Panc1 (cell line): ENCODE data around the gene DPEP1. TPM values are rescaled to one million over a fixed set of nuclear protein-coding genes. Genes with fewer than 3 reads are reported as not detected.

Experiments used
- ATAC-seq: fragments of 200-7000 bp; cut with Tn5 transposase; 2 replicates; pipeline ENCODE4 v1.9.1; 2020; ENCODE audit warnings: mild to moderate bottlenecking, moderate library complexity
- BruUV-seq: library from RNA; stranded (reverse); fragments of 400-500 nt; replicated peaks from 2 replicates; lab custom pipeline; 2021; lab: Mats Ljungman, UMichigan
- CTCF ChIA-PET: fragments of 300-600 bp; sonication (Branson Sonifier 250); formaldehyde crosslinking; loops from one replicate; lab custom pipeline; 2022; ENCODE audit warnings: antibody characterized with exemption; lab: Charles Lee
- POLR2A ChIA-PET: fragments of 300-600 bp; sonication (Branson Sonifier 250); formaldehyde crosslinking; loops from one replicate; lab custom pipeline; 2022; ENCODE audit warnings: antibody characterized with exemption; lab: Charles Lee
- DNase-seq: peaks from one replicate; pipeline ENCODE4 v3.0.0-alpha.2; 2010; ENCODE audit warnings: low read depth, low spot score
- H3K27ac ChIP-seq: 2 replicates; pipeline ENCODE4 v1.5.1; 2011; ENCODE audit warnings: mild to moderate bottlenecking, low read length, inconsistent platforms
- H3K27me3 ChIP-seq: fragments of 200-500 bp; sonication (Bioruptor generic); 2 replicates; pipeline ENCODE4 v1.6.0; 2014; ENCODE audit warnings: low read length, inconsistent platforms; ENCODE audit not compliant: control insufficient read depth, insufficient read depth
- H3K36me3 ChIP-seq: fragments of 200-500 bp; sonication (Bioruptor generic); 2 replicates; pipeline ENCODE4 v1.5.1; 2014; ENCODE audit warnings: inconsistent platforms, mild to moderate bottlenecking, low read length, moderate library complexity; ENCODE audit not compliant: control insufficient read depth, insufficient read depth
- H3K4me1 ChIP-seq: 2 replicates; pipeline ENCODE4 v1.5.1; 2011; ENCODE audit warnings: inconsistent platforms, mild to moderate bottlenecking, low read length, moderate library complexity; ENCODE audit not compliant: control insufficient read depth, insufficient read depth
- H3K4me3 ChIP-seq, 2 experiments: 2 replicates each; pipeline ENCODE4 v1.5.1; 2011 to 2012; ENCODE audit warnings: low read depth in 2 of 2, low read length in 2 of 2, mild to moderate bottlenecking in 2 of 2, inconsistent platforms in 1 of 2, moderate library complexity in 1 of 2
- H3K9me3 ChIP-seq: fragments of 200-500 bp; sonication (Bioruptor generic); 2 replicates; pipeline ENCODE4 v1.5.1; 2014; ENCODE audit warnings: low read depth, mild to moderate bottlenecking, inconsistent platforms, low read length, moderate library complexity; ENCODE audit not compliant: control insufficient read depth, insufficient read depth
- POLR2AphosphoS5 ChIP-seq: IDR thresholded peaks from 2 replicates; pipeline ENCODE4 v1.6.1; 2012; ENCODE audit warnings: mild to moderate bottlenecking, low read depth, low read length, moderate library complexity
- SIN3A ChIP-seq: IDR thresholded peaks from 2 replicates; pipeline ENCODE4 v1.6.1; 2012; ENCODE audit warnings: low read depth, mild to moderate bottlenecking, low read length, moderate library complexity, borderline replicate concordance; ENCODE audit not compliant: insufficient read depth
- TCF7L2 ChIP-seq: IDR thresholded peaks from 2 replicates; pipeline ENCODE4 v1.6.1; 2011; ENCODE audit warnings: mild to moderate bottlenecking, low read depth, low read length, inconsistent platforms
- in situ Hi-C: cut with HindIII; loops from 2 replicates; pipeline ENCODE4 v1.10.0; 2016; ENCODE audit warnings: low sequenced_read_pairs, low pct_unique_long_range_greater_than_20kb
- intact Hi-C: fragments of 100-400 bp; cut with micrococcal nuclease; formaldehyde crosslinking; loops from one replicate; pipeline ENCODE4 v1.10.0; 2022; ENCODE audit not compliant: unreplicated experiment
- total RNA-seq: library from RNA; stranded (reverse); gene quantifications from one replicate; pipeline ENCODE4 v1.2.1, GENCODE V29; 2021; ENCODE audit not compliant: unreplicated experiment
- TF ChIP-seq, protein P1 (sequence below), 2 experiments: IDR thresholded peaks; 2 replicates each; pipeline ENCODE4 v1.6.1; 2011 to 2012; ENCODE audit warnings: low read depth in 2 of 2, control low read depth in 1 of 2, low read length in 1 of 2, mild to moderate bottlenecking in 1 of 2, moderate library complexity in 1 of 2; ENCODE audit not compliant: insufficient read depth in 1 of 2
- TF ChIP-seq, protein P2 (sequence below): fragments of 450-650 bp; IDR thresholded peaks from 2 replicates; pipeline ENCODE4 v1.5.1; 2017; ENCODE audit warnings: mild to moderate bottlenecking

The DPEP1 gene
- total RNA-seq, 1 experiment from 2014 or later: 0.18 TPM

DNA sequence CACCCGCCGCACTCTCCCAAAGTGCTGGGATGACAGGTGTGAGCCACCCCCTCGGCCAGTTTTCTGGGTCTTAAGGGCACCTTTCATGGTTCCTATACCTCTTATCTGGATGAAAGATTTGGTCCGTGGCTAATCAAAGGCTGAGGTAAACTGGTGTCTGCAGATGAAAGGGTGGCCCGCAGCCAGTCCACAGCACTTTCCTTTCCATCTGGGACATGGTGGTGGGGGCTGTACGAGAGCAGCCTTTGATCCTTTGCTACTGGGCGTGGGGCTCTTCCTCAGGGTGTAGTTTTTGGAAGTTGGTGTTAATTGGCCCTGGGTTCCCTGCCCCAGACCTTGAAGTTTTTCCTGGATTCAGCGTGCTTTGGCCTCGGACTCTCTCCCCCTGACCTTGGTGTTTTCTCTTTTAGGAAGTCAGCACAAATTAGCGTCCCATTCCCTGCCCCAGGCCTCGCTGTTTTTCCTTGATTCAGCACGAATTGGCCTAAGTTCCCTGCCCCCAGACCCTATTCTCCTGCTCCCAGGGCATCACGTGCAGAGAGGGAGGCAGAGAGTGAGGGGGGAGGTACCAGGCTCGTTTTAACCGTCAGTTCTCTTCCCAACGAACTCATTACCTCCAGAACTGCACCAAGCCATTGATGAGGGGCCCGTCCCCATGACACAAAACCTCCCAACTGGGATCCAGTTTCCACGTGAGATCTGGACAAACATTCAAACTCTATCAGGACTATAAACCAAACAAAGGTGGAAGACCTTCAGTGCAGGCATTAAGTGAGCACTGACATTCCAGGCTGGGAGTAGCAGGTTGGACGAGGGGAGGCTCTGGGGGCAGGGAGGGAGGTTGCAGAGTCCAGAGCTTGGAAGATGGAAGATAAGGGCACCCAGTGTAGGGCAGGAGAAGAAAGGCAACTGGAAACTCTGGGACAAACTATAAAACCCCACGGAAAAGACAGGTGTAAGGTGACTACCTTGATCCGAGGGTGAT lies 11.6 kb downstream of the DPEP1 start:
- Histone ChIP-seq H3K27me3 (no peaks in the 10 kb centered on the region), H3K9me3 (no peaks in the 10 kb centered on the region), H3K4me1 (peaks cover 2% of the 10 kb centered on the region; the same call in 1 of the 2 replicates), H3K27ac (no peak overlapping the region), H3K36me3 (no peaks in the 10 kb centered on the region), H3K4me3 (no peak overlapping the region)
- DNase-seq: no peak
- ATAC-seq: no peak
- CTCF ChIA-PET: no interaction called here
- TF ChIP-seq, protein P1, sequence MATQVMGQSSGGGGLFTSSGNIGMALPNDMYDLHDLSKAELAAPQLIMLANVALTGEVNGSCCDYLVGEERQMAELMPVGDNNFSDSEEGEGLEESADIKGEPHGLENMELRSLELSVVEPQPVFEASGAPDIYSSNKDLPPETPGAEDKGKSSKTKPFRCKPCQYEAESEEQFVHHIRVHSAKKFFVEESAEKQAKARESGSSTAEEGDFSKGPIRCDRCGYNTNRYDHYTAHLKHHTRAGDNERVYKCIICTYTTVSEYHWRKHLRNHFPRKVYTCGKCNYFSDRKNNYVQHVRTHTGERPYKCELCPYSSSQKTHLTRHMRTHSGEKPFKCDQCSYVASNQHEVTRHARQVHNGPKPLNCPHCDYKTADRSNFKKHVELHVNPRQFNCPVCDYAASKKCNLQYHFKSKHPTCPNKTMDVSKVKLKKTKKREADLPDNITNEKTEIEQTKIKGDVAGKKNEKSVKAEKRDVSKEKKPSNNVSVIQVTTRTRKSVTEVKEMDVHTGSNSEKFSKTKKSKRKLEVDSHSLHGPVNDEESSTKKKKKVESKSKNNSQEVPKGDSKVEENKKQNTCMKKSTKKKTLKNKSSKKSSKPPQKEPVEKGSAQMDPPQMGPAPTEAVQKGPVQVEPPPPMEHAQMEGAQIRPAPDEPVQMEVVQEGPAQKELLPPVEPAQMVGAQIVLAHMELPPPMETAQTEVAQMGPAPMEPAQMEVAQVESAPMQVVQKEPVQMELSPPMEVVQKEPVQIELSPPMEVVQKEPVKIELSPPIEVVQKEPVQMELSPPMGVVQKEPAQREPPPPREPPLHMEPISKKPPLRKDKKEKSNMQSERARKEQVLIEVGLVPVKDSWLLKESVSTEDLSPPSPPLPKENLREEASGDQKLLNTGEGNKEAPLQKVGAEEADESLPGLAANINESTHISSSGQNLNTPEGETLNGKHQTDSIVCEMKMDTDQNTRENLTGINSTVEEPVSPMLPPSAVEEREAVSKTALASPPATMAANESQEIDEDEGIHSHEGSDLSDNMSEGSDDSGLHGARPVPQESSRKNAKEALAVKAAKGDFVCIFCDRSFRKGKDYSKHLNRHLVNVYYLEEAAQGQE (IDR thresholded peaks at IDR 0.05; ENCODE audit: insufficient read depth in 1 of 2, low read depth in 2 of 2, low read length in 1 of 2): no peak
- TF ChIP-seq, protein P2, sequence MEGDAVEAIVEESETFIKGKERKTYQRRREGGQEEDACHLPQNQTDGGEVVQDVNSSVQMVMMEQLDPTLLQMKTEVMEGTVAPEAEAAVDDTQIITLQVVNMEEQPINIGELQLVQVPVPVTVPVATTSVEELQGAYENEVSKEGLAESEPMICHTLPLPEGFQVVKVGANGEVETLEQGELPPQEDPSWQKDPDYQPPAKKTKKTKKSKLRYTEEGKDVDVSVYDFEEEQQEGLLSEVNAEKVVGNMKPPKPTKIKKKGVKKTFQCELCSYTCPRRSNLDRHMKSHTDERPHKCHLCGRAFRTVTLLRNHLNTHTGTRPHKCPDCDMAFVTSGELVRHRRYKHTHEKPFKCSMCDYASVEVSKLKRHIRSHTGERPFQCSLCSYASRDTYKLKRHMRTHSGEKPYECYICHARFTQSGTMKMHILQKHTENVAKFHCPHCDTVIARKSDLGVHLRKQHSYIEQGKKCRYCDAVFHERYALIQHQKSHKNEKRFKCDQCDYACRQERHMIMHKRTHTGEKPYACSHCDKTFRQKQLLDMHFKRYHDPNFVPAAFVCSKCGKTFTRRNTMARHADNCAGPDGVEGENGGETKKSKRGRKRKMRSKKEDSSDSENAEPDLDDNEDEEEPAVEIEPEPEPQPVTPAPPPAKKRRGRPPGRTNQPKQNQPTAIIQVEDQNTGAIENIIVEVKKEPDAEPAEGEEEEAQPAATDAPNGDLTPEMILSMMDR: no peak
- TF ChIP-seq SIN3A (no peak), TCF7L2 (no peak), POLR2AphosphoS5 (no peak)
- no TSS peak for BruUV-seq
- POLR2A ChIA-PET: no interaction called here
- intact Hi-C loops: no loop called here
- in situ Hi-C loops: no loop called here

DNA sequence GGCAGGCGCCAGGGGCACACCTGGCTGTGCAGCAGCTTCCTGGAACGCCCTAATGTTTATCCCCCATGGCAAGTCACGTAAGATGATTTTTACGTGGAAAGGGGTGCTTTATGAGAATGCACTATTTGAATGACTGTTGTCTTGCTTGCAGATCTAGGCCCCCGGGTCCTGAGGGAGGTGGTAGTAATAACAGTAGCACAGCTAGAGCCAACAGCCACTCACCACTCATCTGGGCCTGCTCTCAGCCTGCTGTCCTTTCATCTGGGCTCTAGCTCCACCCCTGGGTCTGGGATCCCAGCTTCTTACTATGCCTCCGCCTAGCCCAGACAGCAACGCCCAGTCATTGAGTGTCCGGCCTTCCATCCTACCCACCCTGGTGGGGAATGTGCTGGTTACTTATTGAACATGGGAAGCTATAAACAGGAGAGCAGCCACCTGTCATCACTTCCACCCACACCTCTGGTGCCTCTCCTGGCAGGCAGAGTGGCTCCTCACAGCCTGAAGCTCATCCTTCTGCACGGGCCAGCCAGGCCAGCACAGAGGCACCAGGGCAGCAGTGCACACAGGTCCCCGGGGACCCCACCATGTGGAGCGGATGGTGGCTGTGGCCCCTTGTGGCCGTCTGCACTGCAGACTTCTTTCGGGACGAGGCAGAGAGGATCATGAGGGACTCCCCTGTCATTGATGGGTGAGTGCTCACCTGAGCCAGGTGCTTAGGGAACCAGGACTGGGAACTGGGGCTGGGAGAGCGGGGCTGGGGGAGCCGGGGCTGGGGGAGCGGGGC lies 16.6 kb downstream of the DPEP1 start:
- no peak for ATAC-seq
- POLR2A ChIA-PET: interaction anchor here (0.5 kb wide), 1 partner anchor 9 kb away, joined by 8 read pairs; no protein-coding TSS in a partner anchor

More for the DNA sequence above, 16.6 kb downstream of the DPEP1 start:
- in situ Hi-C loops (no loop called here), intact Hi-C loops (no loop called here)
- no peak overlapping the region for H3K4me3 ChIP-seq
- H3K4me1 ChIP-seq: no peaks in the 10 kb centered on the region; the same call in 1 of the 2 replicates
- TF ChIP-seq SIN3A (no peak), TCF7L2 (no peak), POLR2AphosphoS5 (no peak)
- TF ChIP-seq, protein P2: no peak
- TF ChIP-seq, protein P1 (IDR thresholded peaks at IDR 0.05; ENCODE audit: insufficient read depth in 1 of 2, low read depth in 2 of 2, low read length in 1 of 2): no peak
- H3K27me3 ChIP-seq: peaks cover 4% of the 10 kb centered on the region
- no peak overlapping the region for H3K27ac ChIP-seq
- CTCF ChIA-PET: no interaction called here
- no peak for DNase-seq
- BruUV-seq: no TSS peak
- H3K9me3 ChIP-seq: no peaks in the 10 kb centered on the region
- no peaks in the 10 kb centered on the region for H3K36me3 ChIP-seq
